Measurements from ENCODE around the gene USP5.

USP5 gene

DNA sequence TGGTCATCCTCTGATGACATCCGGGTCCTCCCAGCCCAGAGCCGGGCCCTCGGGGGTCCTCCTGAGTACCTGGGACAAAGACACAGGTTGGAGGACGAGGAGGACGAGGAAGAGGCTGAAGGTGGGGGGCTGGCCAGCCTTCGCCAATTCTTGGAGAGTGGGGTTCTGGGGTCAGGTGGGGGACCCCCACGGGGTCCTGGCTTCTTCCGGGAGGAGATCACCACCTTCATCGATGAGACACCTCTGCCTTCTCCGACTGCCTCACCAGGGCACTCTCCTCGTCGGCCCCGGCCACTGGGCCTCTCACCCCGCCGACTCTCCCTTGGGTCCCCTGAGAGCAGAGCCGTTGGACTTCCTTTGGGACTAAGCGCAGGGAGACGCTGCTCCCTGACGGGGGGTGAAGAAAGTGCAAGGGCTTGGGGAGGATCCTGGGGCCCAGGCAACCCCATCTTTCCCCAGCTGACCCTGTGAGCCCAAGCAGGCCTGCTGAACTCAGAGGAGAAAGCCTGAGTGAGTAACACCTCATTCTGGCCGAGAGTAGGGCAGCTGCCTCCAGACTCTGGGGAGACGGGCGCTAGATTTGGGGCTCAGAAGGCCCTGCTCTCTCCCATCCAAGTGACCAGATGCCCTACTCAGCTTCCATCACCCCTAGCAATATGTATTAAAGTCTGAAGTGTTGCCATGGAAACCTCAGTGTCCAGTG lies 25.1 kb upstream of the USP5 start:
- DNase-seq, result no peak

GRCh38 chr12:6827437-6827911 lies 24.5 kb upstream of the USP5 start:
- DNase-seq, result peak; percentile 37

- peak; percentile 49 for DNase-seq
Measured at GRCh38 chr12:6827982-6828780, 23.8 kb upstream of the USP5 start, which contains the start of gene P3H3. P3H3 (plus strand) TSS chr12:6828407; CDS start chr12:6828441, 34 bp downstream.

DNA sequence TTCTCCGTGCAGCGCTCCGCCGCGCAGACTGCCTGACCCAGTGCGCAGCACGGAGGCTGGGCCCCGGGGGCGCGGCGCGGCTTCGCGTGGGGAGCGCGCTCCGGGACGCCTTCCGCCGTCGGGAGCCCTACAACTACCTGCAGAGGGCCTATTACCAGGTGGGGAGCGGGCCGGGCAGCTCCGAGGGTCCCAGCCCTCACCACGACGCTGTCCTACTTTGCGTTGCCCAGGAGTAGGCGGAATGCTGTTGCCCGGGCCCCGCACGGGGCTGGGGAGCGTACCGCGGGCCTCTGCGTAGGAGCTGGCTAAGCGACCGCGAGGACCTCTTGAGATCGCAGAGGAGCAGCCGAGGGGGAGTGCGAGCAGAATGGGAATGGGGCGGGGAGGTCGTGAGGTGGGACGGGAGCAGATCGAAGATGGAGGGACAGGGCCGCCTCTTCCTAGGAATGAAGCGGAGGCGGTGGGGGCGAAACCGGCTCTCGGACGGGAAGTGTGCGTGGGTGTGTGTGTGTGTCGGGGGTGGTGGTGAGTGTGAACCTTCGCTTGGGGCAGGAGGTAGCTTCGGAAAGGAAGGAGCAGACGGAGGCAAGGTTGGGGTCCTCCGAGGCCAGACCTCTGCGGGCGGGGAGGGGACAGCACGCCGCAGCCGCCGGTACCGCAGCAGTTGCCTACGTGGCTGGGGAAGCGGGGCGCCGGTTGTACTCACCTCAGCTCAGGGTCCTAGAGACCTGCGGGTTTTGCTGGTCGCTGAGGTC lies 23.0 kb upstream of the USP5 start:
- DNase-seq, result no peak

DNA sequence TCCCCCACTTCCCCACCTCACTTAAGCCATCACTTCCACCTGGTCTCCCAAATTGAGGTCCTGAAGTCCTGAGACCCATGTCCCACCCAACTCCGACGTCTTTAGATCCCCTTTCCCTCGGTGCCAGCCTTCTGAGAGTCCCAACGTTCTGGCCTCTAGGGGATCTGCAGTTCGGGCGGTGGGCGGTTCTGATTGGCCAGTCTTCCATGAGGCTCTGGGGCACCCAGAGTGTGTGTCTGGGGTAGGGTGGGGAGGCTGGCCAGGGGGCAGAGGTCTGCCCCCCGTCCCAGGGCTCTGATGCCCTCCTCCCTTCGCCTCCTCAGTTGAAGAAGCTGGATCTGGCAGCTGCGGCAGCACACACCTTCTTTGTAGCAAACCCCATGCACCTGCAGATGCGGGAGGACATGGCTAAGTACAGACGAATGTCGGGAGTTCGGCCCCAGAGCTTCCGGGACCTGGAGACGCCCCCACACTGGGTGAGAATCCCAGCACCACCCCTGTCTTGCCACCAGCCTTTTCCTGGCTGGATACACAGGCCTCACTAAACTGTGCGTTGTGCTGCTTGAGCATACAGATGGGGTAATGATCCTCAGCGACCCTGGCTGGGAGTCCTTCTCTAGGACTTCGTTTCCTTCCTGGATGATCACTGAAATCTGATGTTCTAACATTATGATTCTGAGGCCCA lies 22.3 kb upstream of the USP5 start:
- DNase-seq, result no peak

GRCh38 chr12:6830286-6830890 lies 21.6 kb upstream of the USP5 start:
- no peak for DNase-seq

DNA sequence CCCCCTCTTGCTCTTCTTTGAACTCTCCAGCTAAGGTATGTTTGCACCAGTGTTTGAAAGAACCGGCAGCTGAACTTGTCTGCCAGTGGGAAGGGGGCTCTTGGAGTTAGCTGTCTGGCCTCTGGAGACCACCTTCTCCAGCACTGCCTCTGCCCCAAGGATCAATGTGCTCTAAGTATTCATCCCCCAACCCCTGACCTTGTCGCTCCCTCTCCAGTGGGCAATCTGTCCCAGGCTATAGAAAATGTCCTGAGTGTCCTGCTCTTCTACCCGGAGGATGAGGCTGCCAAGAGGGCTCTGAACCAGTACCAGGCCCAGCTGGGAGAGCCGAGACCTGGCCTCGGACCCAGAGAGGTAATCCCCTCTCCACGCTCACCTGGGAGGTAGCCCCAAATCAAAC lies 21.0 kb upstream of the USP5 start:
- no peak for DNase-seq

DNA sequence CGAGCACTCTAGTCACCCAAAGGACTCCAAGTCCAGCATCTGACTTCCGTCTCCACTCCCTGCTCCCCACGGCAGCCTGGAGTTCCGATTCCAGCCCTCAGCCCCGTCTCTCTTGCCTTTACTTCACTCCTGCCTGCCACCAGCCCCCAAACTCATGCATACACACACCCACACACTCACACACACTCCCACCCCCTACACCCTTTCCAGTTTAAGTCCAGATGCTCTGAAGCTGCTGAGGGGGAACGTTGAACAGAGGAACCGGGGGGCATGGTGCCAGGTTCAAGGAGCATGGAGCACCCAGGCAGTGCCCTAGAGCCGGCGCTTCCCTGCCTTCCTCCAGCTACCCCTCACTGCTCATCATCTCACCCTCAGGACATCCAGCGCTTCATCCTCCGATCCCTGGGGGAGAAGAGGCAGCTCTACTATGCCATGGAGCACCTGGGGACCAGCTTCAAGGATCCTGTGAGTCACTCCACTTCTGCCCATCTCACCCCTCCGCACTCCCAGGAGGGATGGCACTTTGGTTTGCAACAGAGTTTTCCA lies 20.4 kb upstream of the USP5 start:
- DNase-seq, result no peak

DNA sequence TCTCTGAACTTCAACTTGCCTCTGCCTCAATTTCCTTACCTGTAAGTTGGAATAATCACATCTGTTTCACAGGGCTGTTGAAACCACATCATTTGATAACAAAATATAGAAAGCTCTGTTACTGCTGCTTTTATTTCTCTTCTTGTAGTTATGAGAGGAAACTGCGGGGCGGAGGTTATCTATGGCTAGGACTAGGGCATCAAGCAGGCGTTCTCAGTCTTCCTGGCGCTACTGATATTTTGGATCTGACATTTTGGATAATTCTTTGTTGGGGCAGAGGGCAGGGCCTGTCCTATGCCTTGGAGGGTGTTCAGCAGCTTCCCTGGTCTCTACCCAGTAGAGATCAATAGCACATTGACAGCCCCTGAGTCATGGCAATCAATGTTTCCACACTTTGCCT lies 19.8 kb upstream of the USP5 start:
- DNase-seq, result no peak

DNA sequence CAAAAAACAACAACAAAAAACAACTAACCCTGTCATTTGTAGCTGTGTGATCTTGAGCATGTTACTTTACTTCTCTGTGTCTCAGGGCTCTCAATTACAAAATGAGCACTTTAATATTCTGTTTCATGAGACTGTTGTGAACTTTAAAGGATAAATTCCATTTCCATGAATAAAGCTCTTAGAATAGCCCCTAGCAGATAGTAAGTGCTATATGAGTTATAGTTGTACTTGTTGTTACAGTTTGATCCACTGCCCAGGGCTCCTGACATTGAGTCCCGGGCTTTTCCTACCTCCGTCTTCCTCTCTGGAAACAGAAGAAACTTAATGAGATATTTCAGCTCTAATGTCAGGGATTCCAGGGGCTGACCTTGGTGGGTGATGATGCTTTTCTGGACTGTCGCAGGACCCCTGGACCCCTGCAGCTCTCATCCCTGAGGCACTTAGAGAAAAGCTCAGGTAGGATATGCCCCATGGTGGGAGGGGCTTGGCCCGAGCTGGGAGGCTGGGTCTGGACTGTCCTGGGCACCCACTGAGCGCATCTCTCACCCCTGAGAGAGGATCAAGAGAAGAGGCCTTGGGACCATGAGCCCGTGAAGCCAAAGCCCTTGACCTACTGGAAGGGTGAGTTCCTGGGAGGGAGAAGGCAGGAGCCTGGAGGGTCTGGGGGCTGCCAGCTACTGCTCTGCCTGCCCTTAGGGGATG lies 18.6 kb upstream of the USP5 start:
- no peak for DNase-seq

DNA sequence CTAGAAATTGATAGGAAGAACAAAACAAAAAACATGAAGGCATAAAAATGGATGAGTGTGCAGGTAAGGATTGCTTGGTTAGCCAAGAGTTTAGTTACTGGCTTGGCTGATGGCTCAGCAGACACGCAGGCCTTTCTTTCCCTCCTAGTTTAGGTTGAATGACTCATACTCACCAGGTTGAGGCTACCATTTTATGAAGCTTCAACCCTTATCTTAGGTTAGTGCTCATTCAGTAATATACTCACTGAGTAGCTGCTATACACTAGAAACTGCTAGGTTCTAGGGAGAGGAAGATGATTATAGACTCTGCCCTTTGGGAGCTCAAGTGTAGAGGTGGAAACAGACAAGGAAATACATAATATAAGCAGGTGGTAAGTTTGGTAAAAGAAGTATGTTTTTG lies 17.7 kb upstream of the USP5 start:
- DNase-seq, result no peak

GRCh38 chr12:6834873-6835272 lies 17.1 kb upstream of the USP5 start:
- no peak for DNase-seq

DNA sequence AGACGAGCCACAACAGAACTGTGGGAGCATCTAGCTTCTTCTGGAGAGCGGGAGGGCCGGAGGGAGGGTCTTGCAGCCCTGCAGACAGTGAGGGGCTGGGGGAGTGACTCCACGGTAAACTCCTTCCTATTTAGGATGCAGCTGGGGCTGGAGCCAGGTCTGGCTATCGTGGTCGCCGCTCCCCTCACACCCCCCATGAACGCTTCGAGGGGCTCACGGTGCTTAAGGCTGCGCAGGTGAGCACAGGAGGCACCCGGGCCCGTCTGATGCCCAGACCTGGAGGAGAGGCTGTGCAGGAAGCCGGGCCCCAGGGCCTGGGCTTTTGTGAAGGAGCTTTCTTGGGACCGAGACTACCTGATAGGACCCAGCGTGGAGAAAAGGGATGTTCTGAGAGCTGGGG lies 15.1 kb upstream of the USP5 start:
- no peak for DNase-seq

GRCh38 chr12:6837370-6838060 lies 14.4 kb upstream of the USP5 start:
- no peak for DNase-seq

GRCh38 chr12:6838854-6839253 lies 13.1 kb upstream of the USP5 start:
- no peak for DNase-seq

DNA sequence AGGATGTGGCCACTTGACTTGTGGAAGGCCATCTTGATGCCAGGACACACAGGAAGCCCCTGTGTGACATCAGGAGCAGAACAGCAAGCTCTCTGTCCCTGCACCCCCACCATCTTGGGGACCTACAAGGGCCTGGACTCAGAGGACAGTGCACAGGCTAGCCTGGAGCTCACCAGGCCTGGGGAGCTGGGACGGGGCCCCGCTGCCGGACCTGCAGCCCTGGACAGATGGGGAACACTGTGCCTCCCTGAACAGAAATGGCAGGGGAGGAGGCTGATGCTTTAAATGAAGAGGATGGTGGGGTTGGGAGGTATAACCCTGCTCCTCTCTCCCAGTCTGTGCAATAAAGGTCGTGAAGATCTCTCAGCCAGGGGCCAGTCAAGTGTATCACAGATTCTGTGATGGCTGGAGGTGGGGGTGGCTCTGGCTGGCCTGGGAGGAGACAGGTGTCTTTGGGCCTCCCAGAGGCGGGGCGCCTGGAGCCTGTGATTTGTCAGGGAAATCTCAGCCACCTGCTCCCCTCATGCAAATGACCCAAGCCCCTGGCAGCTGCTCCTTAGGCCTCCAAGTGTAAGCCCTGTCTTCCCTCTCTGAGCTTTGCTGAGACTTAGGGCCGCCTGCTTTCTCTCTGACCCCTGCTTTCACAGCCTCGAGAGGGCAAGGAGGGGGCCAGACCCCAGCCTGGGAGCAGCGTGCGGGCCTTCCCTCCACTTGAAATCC lies 12.3 kb upstream of the USP5 start:
- no peak for DNase-seq

- no peak for DNase-seq
Measured at GRCh38 chr12:6840330-6840729, 11.6 kb upstream of the USP5 start.

GRCh38 chr12:6840761-6841515 lies 11.0 kb upstream of the USP5 start, which contains the start of gene GNB3:
GNB3 (plus strand) TSS chr12:6840925; CDS start chr12:6841288, 363 bp downstream.
- DNase-seq, result no peak

DNA sequence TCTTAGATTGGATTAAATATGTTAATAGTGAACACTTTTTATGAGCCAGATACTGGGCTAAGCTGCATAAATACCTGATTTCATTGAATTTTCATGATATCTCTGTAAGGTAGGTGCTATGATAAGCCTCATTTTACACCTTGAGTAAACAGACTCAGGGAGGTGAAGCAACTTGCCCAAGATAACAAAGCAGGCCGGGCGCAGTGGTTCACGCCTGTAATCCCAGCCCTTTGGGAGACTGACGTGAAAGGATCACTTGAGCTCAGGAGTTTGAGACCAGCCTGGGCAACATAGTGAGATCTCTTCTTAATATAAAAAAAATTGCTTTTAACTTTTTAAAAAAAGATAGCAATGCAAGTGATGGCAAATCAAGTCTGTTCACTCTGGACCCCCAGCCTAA lies 9.9 kb upstream of the USP5 start:
- DNase-seq, result no peak

Data from midbrain (tissue), 1 donor.